Stimulated activated CD8-positive, alpha-beta memory T cell treated with anti-CD3 and anti-CD28 coated beads, Interleukin-15, amount 100 ng/mL, for 48 hours (primary cell): ENCODE results near the gene HERC5.
"Not testable (repeated sequence)": the region's sequence is repeated elsewhere in the genome, so short reads cannot be mapped to it uniquely, and the experiment has no call there.

Experiments used
- DNase-seq, 2 donors: peaks; one replicate each; pipeline ENCODE4 v3.0.0-alpha.2; 2020; ENCODE audit warnings: low read depth in 2 of 2

Gene HERC5

DNA sequence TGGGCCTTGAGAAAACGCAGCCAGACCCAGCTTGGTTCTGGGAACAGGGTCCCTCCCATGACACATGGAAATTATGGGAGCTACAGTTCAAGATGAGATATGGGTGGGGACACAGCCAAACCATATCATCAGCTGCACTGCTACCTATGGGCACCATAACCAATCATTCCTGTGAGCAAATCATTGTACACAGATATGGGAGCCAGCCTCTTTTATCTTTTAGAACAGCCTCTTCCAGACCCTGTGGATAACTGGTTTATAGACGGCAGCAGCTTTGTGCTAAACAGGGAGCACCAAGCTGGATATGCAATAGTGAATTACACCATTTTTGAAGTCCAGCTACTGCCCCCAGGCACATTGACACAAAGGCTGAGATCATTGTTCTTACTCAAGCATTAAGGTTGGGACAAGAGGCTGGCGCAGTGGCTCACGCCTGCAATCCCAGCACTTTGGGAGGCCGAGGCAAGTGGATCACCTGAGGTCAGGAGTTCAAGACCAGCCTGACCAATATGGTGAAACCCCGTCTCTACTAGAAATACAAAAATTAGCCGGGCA lies 8.6 kb upstream of the HERC5 start:
- not testable (repeated sequence) for DNase-seq

DNA sequence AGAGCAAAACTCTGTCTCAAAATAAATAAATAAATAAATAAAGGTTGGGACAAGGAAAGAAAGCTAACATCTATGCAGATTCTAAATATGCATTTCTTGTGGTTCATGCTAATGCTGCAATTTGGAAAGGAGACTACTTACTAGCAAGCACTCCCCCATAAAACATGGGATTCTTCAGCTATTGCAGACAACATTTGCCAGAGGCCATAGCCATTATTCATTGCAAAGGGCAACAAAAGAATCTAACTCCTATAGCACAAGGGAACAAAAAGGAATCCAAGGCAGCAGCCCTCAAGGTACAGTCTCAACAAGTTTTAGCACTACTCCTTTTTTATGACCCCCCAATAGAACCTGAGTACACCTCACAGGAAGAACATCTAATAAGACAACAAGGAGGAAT lies 8.0 kb upstream of the HERC5 start:
- no peak for DNase-seq

DNA sequence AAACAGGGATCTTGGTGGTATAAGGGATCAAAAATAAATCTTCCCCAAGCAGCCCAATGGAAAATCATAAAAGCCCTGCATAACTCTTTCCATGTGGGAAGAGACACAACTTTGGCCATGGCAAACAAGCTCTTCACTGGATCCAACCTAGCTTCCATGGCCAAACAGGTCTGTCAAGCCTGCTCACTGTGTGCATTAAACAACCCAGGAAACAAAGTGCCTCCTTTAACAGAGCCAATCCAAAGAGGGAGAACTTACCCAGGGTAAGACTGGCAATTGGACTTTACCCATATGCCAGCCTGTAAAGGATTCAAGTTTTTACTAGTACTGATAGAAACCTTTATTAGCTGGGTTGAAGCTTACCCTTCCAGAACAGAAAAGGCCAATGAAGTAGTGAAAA lies 7.6 kb upstream of the HERC5 start:
- DNase-seq, result no peak

DNA sequence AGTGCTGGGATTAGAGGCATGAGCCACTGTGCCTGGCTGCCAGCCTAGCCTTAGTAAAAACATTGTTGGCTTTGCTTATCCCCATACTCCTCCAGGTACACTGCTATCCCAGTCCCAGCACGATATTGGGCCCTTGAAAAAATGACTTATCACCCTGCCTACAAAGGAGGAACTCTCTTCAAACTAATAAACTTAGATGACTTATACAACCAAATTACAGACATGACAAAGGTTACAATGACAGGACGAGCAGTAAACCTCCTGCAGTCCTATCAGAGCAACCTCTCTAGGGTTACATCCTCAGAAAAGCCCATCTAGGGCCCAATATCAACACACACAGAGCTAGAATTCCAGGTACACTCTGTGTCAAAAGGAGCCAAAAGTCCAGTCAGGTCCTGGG lies 5.7 kb upstream of the HERC5 start:
- DNase-seq, result no peak

DNA sequence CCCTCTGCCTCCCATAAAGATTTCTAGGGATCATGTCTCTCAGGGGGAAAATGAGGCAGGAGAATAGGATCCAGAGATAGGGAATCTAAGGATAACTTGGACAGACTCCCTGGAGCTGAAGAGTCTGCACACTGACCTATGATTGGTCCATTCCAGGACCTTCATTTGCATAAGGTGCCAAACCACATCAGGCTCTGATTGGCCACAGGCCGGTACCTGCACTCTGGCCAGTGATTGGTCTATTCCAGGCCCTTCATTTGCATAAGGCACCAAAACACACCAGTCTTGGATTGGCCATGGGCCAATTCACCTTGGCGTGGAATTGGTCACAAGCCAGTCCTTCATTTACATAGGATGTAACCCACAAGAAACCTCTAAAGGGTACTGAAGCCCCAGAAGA lies 4.0 kb upstream of the HERC5 start:
- no peak for DNase-seq

DNA sequence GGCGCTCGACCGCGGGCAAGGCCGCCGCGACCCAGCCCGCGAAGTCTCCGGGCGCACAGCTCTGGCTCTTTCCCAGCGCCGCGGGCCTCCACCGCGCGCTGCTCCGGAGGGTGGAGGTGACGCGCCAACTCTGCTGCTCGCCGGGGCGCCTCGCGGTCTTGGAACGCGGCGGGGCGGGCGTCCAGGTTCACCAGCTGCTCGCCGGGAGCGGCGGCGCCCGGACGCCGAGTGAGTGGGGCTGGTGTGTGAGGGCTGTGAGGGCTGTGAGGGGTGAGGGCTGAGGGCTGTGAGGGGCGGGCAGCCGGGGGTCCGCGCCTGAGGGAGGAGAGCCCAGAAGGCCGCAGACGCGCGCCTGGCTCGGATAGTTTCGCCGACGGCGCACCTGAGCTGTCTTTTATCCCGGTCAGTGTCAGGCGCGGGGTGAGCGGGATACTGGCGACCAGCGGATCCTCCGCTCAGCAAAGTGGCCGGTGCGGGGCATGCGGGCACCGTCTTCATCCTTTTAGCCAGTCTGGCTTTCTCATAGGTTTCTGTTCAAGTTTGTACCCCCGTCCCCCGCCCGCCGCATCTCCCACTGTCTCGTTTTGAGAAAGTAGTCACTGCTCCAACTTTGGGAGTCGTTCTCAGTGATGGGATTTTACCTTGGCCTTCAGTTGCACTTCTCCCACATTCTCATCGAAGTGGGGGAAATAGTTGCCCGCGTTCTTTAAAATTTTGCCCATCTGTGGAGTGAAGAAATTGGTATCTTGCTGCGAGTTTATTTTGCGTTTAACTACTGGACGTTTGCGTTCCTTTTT lies 586 bp downstream of the HERC5 start:
- DNase-seq, result peak; percentile 6 to 15

DNA sequence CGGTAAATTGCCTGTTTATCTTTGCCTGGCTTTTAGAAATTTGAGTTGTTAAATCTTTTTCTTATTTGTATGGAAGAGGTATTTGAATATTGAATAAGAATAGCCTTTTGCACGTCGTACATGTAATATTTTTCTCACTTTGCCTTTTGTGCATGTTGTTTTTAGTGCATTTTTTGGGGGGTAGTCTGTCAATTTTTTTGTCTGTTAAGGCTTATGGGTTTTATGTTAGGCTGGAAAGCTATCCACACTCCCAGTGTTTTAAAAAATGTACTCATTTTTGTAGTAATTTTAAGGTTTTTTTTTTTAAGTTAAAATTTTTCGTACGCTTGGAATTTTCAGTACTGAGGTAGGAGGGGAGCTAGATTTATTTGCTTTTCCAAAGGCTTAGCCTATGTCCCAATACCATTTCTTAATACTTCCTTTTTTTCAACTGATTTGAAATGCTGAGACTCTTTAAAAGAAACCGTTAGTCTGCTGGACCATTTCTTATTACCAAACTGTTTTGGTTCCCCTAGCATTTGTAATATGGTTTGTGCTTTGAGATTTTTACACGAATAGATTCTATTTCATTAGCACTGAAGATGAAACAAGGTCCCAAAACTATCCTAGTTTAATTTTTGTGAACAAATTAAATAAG lies 1.3 kb downstream of the HERC5 start:
- no peak for DNase-seq

DNA sequence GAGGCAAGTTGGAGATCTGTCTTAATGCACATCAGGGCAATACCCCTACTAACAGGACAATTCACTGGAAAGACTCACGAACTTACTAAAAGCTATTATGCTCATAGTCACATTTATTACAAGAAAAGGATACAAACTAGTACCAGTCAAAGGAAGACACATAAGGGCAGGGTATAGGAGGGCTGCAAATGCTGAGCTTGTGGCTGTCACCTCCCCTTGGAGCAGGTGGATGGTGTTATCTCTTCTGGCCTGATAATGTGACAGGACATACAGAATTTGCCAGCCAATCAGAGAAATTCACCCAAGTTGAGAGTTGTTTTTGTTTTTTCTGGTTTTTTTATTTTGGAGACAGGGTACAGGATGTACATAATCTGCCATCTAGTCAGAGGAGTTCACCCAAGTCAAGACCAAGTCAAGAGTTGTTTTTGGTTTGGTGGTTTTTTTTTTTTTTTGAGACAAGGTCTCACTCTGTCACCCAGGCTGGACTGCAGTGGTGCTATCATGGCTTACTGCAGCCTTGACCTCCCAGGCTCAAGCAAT lies 8.8 kb downstream of the HERC5 start:
- DNase-seq, result no peak

DNA sequence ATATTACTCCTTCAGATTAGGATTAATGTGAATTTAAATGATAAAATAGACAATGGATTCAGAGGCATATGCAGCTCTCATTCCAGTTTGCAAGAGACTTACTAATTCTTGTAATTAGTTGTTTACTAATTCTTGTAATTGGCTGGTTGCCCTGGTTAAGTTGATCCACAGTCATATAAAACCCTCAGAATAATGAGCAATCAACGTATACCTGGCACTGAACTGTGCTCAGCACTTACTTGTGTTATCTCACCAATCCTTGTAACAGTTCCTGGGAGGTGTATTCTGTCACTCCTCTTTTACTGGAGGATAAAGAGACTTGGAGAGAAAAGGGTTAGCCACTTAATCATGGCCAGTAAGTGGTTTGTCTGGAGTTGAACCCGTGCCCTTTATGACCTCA lies 10.5 kb downstream of the HERC5 start:
- DNase-seq, result no peak

DNA sequence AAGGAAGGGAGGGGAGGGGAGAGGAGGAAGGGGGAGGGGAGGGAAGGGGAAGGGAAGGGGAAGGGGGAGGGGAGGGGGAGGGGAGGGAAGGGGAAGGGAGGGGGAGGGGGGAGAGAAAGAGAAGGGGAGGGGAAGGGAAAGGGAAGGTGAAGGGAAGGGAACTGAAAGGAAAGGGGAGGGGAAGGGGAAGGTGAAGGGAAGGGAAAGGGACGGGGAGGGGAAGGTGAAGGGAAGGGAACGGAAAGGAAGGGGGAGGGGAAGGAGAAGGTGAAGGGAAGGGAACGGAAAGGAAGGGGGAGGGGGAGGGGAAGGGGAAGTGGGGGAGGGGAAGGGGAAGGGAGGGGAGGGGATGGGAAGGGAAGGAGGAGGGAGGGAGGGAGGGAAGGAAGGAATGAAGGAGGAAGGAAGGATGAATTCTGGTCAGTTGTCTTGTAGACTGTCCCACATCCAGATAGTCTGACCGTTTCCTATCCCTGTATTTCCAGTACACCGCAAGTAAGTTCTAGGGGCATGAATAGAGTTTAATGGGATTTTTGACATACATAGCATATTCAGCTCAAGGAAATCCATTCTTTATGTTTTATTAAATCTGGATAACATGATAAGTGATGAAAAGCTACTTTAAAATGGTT lies 20.4 kb downstream of the HERC5 start:
- DNase-seq, result no peak

DNA sequence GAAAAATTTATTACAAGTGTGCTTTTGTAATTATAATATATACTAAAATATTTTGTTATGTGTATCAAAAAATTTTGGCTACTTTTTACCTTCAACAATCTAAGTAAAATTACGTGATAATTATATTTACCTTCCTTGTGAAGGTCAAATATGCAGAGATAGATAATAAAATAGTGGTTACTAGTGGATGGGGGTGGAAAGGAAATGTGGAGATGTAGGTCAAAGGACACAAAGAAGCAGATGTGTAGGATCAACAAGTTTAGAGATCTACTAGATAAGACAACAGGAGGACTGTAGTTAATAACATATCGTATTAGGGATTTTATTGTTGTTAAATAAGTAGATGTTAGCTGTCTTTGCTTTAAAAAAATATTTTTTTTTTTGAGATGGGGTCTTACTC lies 21.3 kb downstream of the HERC5 start:
- DNase-seq, result no peak

DNA sequence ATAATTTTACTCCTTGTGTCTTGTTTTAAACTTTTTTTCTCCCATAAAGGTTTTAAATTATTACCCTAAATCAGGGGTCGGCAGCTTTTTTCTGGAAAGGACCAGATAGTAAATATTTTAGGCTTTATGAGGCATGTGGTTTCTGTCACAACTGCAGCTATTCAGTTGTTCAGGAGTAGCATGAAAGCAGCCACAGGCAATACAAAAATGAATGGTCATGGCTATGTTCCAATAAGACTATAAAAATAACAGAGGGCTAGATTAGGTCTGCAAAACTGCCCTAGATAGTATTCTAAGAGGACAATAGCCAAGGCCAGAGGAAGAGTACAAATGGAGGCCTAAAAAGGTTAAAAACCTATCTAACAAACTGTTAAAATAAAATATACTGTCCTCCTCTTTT lies 24.6 kb downstream of the HERC5 start:
- no peak for DNase-seq

DNA sequence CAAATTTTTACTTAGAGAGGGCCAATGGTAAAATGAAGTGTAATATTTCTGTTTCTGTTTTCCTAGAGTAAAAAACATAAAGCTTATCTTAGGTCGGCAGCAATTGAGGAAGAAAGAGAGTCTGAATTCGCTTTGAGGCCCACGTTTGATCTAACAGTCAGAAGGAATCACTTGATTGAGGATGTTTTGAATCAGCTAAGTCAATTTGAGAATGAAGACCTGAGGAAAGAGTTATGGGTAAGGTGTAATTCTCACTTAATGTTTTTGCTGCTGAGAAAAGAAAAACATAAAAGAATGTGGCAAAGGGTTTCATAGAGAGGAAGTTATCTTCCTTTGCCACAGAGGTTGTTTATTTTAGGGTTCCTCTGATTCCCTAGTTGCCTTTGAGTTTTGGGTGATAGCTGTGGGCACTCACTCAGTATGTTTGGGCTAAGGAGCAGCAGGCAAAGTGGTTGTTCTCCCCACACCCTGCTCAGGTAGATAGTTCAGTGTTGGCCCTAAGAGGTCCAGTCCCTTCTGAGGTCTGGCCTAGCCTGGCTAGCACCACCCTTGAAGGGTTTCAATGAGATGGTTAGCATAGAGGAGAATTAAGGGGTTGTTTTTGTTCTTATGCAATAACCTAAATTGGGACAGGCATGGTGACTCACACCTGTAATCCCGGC lies 32.3 kb downstream of the HERC5 start:
- DNase-seq, result no peak

DNA sequence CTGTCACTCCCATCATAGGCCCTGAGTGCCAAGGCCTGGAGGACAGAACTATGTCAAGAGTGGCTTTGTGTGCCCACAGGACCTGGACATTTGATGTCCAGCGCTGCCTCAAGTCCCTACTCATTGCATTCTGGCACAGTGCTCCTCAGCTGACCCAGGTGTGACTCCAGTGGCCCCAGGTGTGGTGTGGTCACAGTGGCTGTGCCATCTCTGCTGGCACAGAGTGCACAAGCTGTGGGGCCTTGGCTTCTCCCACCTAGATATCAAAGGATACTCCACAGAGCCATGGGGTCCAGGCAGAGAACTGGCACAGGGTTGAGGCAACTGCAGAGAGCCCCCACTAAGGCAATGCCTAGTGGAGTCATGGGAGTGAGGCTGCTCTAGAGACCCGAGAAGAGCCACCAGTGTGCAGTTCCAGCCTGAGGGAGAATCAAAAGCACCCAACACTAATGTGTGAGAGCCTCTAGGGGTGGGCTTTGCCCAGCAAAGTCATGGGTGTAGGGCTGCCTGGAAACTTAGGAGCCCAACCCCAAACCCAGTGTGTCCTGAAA lies 41.0 kb downstream of the HERC5 start:
- no peak for DNase-seq

DNA sequence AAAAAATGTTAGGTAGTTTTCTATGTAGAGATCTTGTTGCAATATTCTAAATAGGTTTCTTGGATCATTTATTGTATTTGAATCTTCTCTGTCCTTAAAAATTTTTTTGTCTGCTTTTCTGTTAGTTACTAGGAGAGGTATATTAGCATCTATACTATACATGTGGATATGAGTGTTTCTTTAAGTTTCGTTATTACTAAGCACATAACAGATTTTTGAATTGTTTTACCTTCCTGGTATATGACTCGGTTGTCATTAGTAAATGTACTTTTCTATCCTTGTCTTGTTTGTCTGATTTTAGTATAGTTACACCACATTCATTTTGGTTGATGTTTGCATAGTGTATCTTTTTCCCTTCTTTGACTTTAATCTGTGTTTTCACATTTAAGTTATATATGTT lies 46.4 kb downstream of the HERC5 start:
- no peak for DNase-seq

DNA sequence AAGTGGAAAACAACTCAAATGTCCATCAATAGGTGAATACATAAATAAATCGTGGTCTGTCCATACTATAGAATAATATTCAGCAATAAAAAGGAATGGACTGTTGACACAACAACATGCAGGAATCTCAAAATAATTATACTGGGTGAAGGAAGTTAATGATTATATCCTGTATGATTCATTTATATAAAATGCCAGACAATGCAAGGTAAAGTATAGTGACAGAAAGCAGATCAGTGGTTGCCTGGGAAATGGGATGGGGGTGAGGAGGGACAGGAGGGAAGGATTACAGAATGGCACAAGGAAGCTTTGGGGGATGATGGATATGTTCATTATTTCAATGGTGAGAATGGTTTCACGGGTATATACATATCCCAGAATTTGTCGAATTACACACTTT lies 54.3 kb downstream of the HERC5 start:
- no peak for DNase-seq

DNA sequence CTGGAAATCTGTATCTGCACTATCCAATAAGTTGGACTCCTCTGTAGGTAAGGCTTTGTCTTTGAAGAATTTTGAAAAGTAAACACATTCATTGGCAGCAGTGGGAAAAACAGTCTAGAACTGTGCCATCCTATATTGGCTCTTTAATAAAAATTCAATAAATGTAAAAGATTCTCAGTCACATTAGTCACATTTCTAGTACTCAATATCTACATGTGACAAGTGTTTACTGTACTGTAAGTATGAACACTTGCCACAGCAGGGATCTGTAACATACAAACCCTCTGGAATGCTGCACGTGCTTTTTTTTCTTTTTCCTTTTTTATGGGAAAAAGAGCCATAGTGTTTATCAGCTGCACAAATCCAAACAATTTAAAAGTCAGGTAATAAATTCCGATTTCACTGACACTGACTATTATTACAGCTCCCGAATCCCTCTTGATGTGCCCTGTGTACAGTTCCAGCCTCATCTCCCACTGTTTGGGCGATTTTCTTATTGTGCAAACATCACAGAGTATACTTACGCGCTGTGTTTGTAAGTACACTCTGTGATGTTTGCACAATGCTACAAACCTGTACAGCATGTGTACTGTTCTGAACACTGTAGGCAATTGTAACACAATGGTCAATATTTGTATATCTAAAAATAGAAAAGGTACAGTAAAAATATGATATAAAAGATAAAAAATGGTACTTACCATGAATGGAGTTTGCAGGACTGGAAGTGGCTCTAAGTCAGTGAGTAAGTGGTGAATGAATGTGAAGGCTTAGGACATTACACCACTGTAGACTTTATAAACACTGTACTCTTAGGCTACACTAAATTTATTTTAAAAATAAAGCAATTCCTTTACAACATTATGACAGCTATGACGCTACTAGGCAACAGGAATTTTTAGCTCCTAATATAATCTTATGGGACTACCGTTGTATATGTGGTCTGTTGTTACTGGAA lies 57.9 kb downstream of the HERC5 start:
- DNase-seq, result no peak

DNA sequence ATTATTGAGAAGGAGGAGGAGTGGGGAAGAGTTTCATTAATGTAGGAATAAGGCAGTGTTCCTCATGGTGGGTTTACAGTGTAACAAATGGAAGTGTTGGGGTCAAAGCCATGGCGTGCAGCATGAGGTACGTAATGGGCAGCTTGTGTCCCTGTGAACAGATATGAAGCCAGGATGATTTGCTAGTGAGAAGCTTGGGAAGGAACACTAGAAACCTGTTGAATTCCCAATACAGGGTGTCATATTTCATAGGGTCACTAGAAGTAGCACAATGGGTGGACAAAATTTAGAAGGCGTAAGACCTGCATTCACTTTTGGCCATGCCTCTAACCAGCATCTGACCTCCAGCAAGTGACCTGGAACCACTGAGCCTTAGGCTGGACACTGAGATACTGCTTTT lies 59.8 kb downstream of the HERC5 start:
- no peak for DNase-seq

DNA sequence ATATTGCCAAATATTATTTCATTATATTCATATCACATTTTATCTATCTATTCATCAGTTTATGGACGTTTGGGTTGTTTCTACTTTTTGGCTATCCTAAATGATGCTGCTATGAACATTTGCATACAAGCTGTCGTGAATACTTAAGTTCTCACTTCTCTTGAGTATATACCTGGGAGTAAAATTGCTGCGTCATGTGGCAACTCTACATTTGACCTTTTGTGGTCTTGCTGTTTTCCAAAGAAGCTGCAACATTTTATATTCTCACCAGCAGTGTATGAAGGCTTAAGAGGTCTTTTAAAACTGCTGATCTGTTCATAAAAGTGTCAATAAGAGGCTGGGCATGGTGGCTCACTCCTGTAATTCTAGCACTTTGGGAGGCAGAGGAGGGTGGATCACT lies 60.9 kb downstream of the HERC5 start:
- DNase-seq, result no peak

DNA sequence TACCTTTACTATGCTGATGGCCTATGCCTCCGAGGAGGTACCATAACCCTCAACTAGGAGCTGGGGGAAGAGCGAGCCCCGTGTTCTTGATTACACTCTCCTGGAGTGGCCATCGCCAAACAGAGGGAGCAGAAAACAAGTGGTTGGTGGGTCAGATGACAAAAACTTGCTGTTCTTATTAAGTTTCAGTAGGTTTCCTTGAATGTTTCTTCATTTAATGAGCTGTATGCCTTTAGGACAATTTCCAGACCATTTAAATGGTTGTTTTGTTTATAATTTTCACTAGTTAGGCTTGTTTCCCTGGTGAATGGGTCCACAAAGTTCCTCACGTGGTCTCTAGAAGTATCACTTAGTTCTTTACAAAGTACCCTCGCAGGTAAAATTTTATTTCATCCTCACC lies 62.0 kb downstream of the HERC5 start:
- no peak for DNase-seq
